H1 (cell line): ENCODE measurements around the gene ARHGAP12. TPM values are rescaled to one million over a fixed set of nuclear protein-coding genes. Genes with fewer than 3 reads are reported as not detected.

Experiments
- CTCF ChIA-PET: fragments of 300-600 bp; sonication (Branson Sonifier 250); formaldehyde crosslinking; loops from one replicate; lab custom pipeline; 2021; ENCODE audit not compliant: partially characterized antibody; lab: Charles Lee
- POLR2A ChIA-PET: fragments of 300-600 bp; sonication (Branson Sonifier 250); formaldehyde crosslinking; loops from one replicate; lab custom pipeline; 2021; ENCODE audit warnings: inconsistent platforms; ENCODE audit not compliant: partially characterized antibody; lab: Charles Lee
- DNase-seq, 2 experiments: peaks; one replicate each; pipeline versions ENCODE4 v3.0.0 to v3.0.0-alpha.2; 2010 to 2022; ENCODE audit warnings: low spot score in 2 of 2, low read depth in 1 of 2, mixed read lengths in 1 of 2
- FAIRE-seq: peaks from 2 replicates; lab custom pipeline; 2011; peaks lifted over from hg19 to GRCh38; lab: Jason Lieb, UNC
- H2AFZ ChIP-seq: 2 replicates; pipeline ENCODE4 v1.8.1; 2012; ENCODE audit warnings: low read length, inconsistent platforms
- H2AK5ac ChIP-seq: 2 replicates; pipeline ENCODE4 v1.6.1; 2013; ENCODE audit warnings: low read depth, low read length
- H2BK120ac ChIP-seq: replicated peaks from 2 replicates; pipeline ENCODE3; 2013; ENCODE audit warnings: low read depth, low read length, inconsistent platforms
- H2BK12ac ChIP-seq: 2 replicates; pipeline ENCODE4 v1.6.1; 2013; ENCODE audit warnings: low read depth, low read length
- H2BK15ac ChIP-seq: 2 replicates; pipeline ENCODE4 v1.6.1; 2013; ENCODE audit warnings: low read length
- H2BK20ac ChIP-seq: 2 replicates; pipeline ENCODE4 v1.6.1; 2013; ENCODE audit warnings: low read length
- H2BK5ac ChIP-seq: 2 replicates; pipeline ENCODE4 v1.6.1; 2013; ENCODE audit warnings: low read depth, low read length
- H3K14ac ChIP-seq: 2 replicates; pipeline ENCODE4 v1.6.1; 2013; ENCODE audit warnings: inconsistent platforms; ENCODE audit not compliant: insufficient read length
- H3K18ac ChIP-seq: 2 replicates; pipeline ENCODE4 v1.6.1; 2013; ENCODE audit warnings: low read length; ENCODE audit errors: extremely low read depth
- H3K23ac ChIP-seq: 2 replicates; pipeline ENCODE4 v1.6.1; 2013; ENCODE audit warnings: inconsistent platforms; ENCODE audit not compliant: insufficient read length
- H3K23me2 ChIP-seq: 2 replicates; pipeline ENCODE4 v1.6.1; 2013; ENCODE audit warnings: low read depth, low read length
- H3K27ac ChIP-seq: 2 replicates; pipeline ENCODE4 v1.6.1; 2011; ENCODE audit warnings: low read depth, low read length, inconsistent platforms
- H3K27me3 ChIP-seq, 4 experiments: replicated peaks in 1 of 4; 1 replicate in 1 of 4; 2 replicates in 3 of 4; pipeline versions ENCODE4 v1.6.1 to v1.8.1; 2011 to 2013; ENCODE audit warnings: low read length in 3 of 4, mild to moderate bottlenecking in 3 of 4, inconsistent platforms in 2 of 4, mixed read lengths in 2 of 4, moderate library complexity in 1 of 4; ENCODE audit not compliant: control insufficient read depth in 3 of 4, insufficient read depth in 3 of 4; ENCODE audit errors: extremely low read depth in 1 of 4
- H3K36me3 ChIP-seq, 4 experiments: 2 replicates each; pipeline versions ENCODE4 v1.6.1 to v1.8.1; 2011 to 2013; ENCODE audit warnings: mild to moderate bottlenecking in 4 of 4, low read length in 3 of 4, moderate library complexity in 2 of 4, control low read depth in 1 of 4, inconsistent platforms in 1 of 4; ENCODE audit not compliant: insufficient read depth in 4 of 4, control insufficient read depth in 2 of 4
- H3K4ac ChIP-seq: replicated peaks from 2 replicates; pipeline ENCODE3; 2013; ENCODE audit warnings: low read length, low read depth, mixed read lengths, inconsistent platforms; ENCODE audit not compliant: insufficient read length
- H3K4me1 ChIP-seq, 4 experiments: replicated peaks in 1 of 4; 1 replicate in 1 of 4; 2 replicates in 3 of 4; pipeline versions ENCODE4 v1.6.1 to v1.8.1; 2011 to 2013; ENCODE audit warnings: low read length in 3 of 4, inconsistent platforms in 2 of 4, mixed read lengths in 1 of 4; ENCODE audit not compliant: insufficient read depth in 4 of 4, control insufficient read depth in 3 of 4
- H3K4me2 ChIP-seq, 2 experiments: 2 replicates each; pipeline versions ENCODE4 v1.6.1 to v1.8.1; 2011 to 2013; ENCODE audit warnings: low read depth in 2 of 2, low read length in 2 of 2, control low read depth in 1 of 2, inconsistent platforms in 1 of 2, mild to moderate bottlenecking in 1 of 2; ENCODE audit not compliant: insufficient read depth in 1 of 2
- H3K4me3 ChIP-seq, 4 experiments: fragments of 200-600, 300-600 bp in 1 of 4; sonication (generic), shearing (Covaris generic), sonication (Bioruptor Twin) in 1 of 4; 2 replicates each; pipeline versions ENCODE4 v1.5.1 to v1.8.1; 2011 to 2016; ENCODE audit warnings: low read length in 4 of 4, low read depth in 3 of 4, control low read depth in 2 of 4, inconsistent platforms in 2 of 4, mild to moderate bottlenecking in 2 of 4, mixed read lengths in 1 of 4, moderate library complexity in 1 of 4; ENCODE audit not compliant: insufficient read depth in 2 of 4; ENCODE audit errors: extremely low read depth in 1 of 4
- H3K56ac ChIP-seq: replicated peaks from 2 replicates; pipeline ENCODE3; 2013; ENCODE audit warnings: low read depth, mild to moderate bottlenecking, mixed read lengths, low read length, inconsistent platforms; ENCODE audit not compliant: insufficient read length
- H3K79me1 ChIP-seq: 2 replicates; pipeline ENCODE4 v1.6.1; 2013; ENCODE audit warnings: low read depth, low read length, control low read depth
- H3K79me2 ChIP-seq, 2 experiments: 2 replicates each; pipeline versions ENCODE4 v1.6.1 to v1.8.1; 2012 to 2013; ENCODE audit warnings: low read length in 2 of 2, mild to moderate bottlenecking in 2 of 2, inconsistent platforms in 1 of 2; ENCODE audit not compliant: insufficient read depth in 2 of 2, control insufficient read depth in 1 of 2
- H3K9ac ChIP-seq, 4 experiments: replicated peaks in 1 of 4; 1 replicate in 1 of 4; 2 replicates in 3 of 4; pipeline versions ENCODE4 v1.6.1 to v1.8.1; 2011 to 2013; ENCODE audit warnings: low read depth in 3 of 4, low read length in 3 of 4, control low read depth in 2 of 4, mild to moderate bottlenecking in 2 of 4, moderate library complexity in 2 of 4, inconsistent platforms in 1 of 4; ENCODE audit errors: extremely low read depth in 1 of 4
- H3K9me3 ChIP-seq, 2 experiments: 2 replicates each; pipeline versions ENCODE4 v1.6.1 to v1.8.1; 2012 to 2013; ENCODE audit warnings: mild to moderate bottlenecking in 2 of 2, moderate library complexity in 2 of 2, control low read depth in 1 of 2, inconsistent platforms in 1 of 2, low read depth in 1 of 2, low read length in 1 of 2, mixed read lengths in 1 of 2; ENCODE audit not compliant: insufficient read depth in 2 of 2
- H4K20me1 ChIP-seq, 2 experiments: replicated peaks in 1 of 2; 2 replicates each; pipeline versions ENCODE3 to v1.8.1; 2011 to 2013; ENCODE audit warnings: inconsistent platforms in 2 of 2, low read length in 2 of 2, mild to moderate bottlenecking in 1 of 2; ENCODE audit not compliant: insufficient read depth in 2 of 2, control insufficient read depth in 1 of 2
- H4K5ac ChIP-seq: 2 replicates; pipeline ENCODE4 v1.6.1; 2013; ENCODE audit warnings: low read length, low read depth, mixed read lengths, inconsistent platforms; ENCODE audit not compliant: insufficient read length
- H4K8ac ChIP-seq: 2 replicates; pipeline ENCODE4 v1.8.0; 2013; ENCODE audit warnings: mild to moderate bottlenecking, moderate library complexity, low read length, inconsistent platforms; ENCODE audit not compliant: insufficient read depth; ENCODE audit errors: extremely low read depth
- H4K91ac ChIP-seq: replicated peaks from 2 replicates; pipeline ENCODE3; 2013; ENCODE audit warnings: low read length, mixed read lengths, inconsistent platforms; ENCODE audit not compliant: insufficient read length
- CHD1 ChIP-seq: IDR thresholded peaks from 2 replicates; pipeline ENCODE4 v1.6.1; 2012; ENCODE audit warnings: low read depth, low read length, improper control_type of control experiment
- HDAC6 ChIP-seq: IDR thresholded peaks from one replicate; pipeline ENCODE4 v1.7.1; 2012; ENCODE audit warnings: low read depth, mild to moderate bottlenecking, inconsistent platforms, low read length, moderate library complexity
- KDM5A ChIP-seq: fragments of 200-600 bp; IDR thresholded peaks from 2 replicates; pipeline ENCODE4 v1.7.1; 2012; ENCODE audit warnings: mild to moderate bottlenecking, low read length, inconsistent platforms, mixed read lengths
- WGBS, 2 experiments: shearing (Covaris generic) in 1 of 2; methylation state at CpG; one replicate each; pipeline versions ENCODE4 v1.1.6 to v1.1.7; 2013 to 2015; ENCODE audit warnings: low lambda C conversion rate in 2 of 2, mixed read lengths in 2 of 2, inconsistent platforms in 1 of 2, low coverage in 1 of 2, missing lambda C conversion rate in 1 of 2; ENCODE audit not compliant: insufficient replicate concordance in 2 of 2, insufficient coverage in 1 of 2, insufficient read length in 1 of 2; ENCODE audit errors: extremely low coverage in 1 of 2, missing lambda C conversion rate in 1 of 2; 5-methylcytosine and 5-hydroxymethylcytosine counted together
- polyA plus RNA-seq, 7 experiments: library from polyadenylated mRNA; depleted of rRNA in 3 of 7; stranded (reverse) in 5 of 7; unstranded in 2 of 7; fragments of >200 nt in 5 of 7; fragments of 200-250 nt in 2 of 7; gene quantifications; 1 replicate in 5 of 7; 2 replicates in 1 of 7; 4 replicates in 1 of 7; pipeline versions ENCODE4 v1.2.1 to v1.2.3, GENCODE V29; 2011 to 2013; ENCODE audit warnings: missing spikeins in 2 of 7, mixed read lengths in 2 of 7
- total RNA-seq: library from RNA; stranded (reverse); fragmentation: NEBNext Ultra II Directional; extraction: Animal tissue kit (Norgen Biotek cat#: 25700); gene quantifications from 2 replicates; pipeline ENCODE4 v1.2.1, GENCODE V29; 2021

ARHGAP12 gene
- total and polyA plus RNA-seq, 2 of the 8 experiments (the other 6 are each of a cell fraction or from before 2014, with no cell fraction given): 10.1 to 39.0 TPM

DNA sequence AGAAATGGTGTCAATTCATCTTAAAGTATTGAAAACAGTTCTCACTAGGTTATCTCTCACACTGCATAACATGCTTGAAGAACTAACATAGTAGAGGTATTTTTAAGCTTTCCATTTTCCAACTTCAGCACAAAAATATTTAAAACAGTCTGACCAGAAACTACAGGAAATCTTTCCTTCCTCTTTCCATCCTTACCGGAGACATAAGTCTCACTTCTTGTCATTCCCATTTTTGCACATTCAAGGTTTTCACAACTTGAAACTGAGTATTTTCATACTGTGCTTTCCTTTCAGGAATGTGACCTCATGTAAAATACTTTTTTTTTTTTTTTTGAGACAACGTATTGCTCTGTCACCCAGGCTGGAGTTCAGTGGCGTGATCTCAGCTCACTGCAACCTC, 45.2 kb downstream of the ARHGAP12 start:
- ChIA-PET POLR2A (interaction anchor here (2.0 kb wide), 1 partner anchor 12 kb away, joined by 4 read pairs; no protein-coding TSS in a partner anchor), CTCF (interaction anchor here (0.6 kb wide), 1 partner anchor 45 kb away, joined by 3 read pairs; no protein-coding TSS in a partner anchor)
- H4K20me1 ChIP-seq: no peaks in the 10 kb centered on the region
- no peak overlapping the region for H2AK5ac ChIP-seq
- no peak overlapping the region for H2AFZ ChIP-seq
- no peaks in the 10 kb centered on the region for H3K4me1 ChIP-seq
- H3K56ac ChIP-seq: no peak overlapping the region
- no peak overlapping the region for H2BK120ac ChIP-seq
- H4K5ac ChIP-seq: no peak overlapping the region
- H3K4me3 ChIP-seq: no peak overlapping the region
- H4K91ac ChIP-seq: no peak overlapping the region
- H3K36me3 ChIP-seq: no peaks in the 10 kb centered on the region
- no peak for TF ChIP-seq CHD1
- no peak for TF ChIP-seq HDAC6
- no peak for TF ChIP-seq KDM5A
- TF ChIP-seq, all 59 proteins: peak for 0
- H3K18ac ChIP-seq: no peak overlapping the region
- no peak overlapping the region for H3K9ac ChIP-seq
- DNase-seq (no peak), FAIRE-seq (no peak)
- no peak overlapping the region for H3K23ac ChIP-seq
- H3K79me1 ChIP-seq: peaks cover 2% of the 10 kb centered on the region
- H2BK15ac ChIP-seq: no peak overlapping the region
- no peak overlapping the region for H4K8ac ChIP-seq
- 92% methylated on average over 3 of the region's 3 CpGs; no CpG with 5 or more reads in 1 of the 2 experiments for WGBS, 2 experiments
- H2BK12ac ChIP-seq: no peak overlapping the region
- H3K79me2 ChIP-seq: peaks cover 0 to 52% of the 10 kb centered on the region in 2 experiments; a peak in 2 of 4 replicates
- no peak overlapping the region for H3K4ac ChIP-seq
- no peak overlapping the region for H3K4me2 ChIP-seq
- no peak overlapping the region for H2BK5ac ChIP-seq
- no peaks in the 10 kb centered on the region for H3K27me3 ChIP-seq
- H3K27ac ChIP-seq: no peak overlapping the region
- H2BK20ac ChIP-seq: no peak overlapping the region
- no peaks in the 10 kb centered on the region for H3K23me2 ChIP-seq
- no peaks in the 10 kb centered on the region for H3K9me3 ChIP-seq
- H3K14ac ChIP-seq: no peak overlapping the region
